ENCODE results near the gene ACR. TPM values are rescaled to one million over a fixed set of nuclear protein-coding genes. Genes with fewer than 3 reads are reported as not detected.

ACR gene
- total RNA-seq, 6 experiments from 2014 or later = 0.34 to 0.84 (median 0.55) TPM; not detected in 1

DNA sequence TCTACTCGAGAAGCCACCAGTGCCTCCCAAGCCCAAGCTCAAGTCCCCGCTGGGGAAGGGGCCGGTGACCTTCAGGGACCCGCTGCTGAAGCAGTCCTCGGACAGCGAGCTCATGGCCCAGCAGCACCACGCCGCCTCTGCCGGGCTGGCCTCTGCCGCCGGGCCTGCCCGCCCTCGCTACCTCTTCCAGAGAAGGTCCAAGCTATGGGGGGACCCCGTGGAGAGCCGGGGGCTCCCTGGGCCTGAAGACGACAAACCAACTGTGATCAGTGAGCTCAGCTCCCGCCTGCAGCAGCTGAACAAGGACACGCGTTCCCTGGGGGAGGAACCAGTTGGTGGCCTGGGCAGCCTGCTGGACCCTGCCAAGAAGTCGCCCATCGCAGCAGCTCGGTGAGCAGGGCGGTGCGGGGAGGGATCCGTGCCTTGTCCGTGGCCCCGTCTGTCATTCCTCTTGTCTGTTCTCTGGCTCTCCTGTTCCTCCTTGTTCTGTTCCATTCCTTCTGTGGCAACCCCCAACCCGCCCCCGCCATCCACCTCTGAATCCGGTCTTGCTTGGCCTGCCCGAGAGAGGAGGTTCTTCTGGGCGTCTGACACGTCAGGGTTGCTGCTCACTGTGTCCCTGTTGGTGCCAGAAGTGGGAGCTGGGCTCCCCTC is 15.8 kb upstream of the ACR start:
- H3K27ac ChIP-seq = no peak overlapping the region
- intact Hi-C loops (cut with DNase I) = no loop called here
- no peaks in the 10 kb centered on the region for H3K27me3 ChIP-seq
- WGBS (ENCODE audit: insufficient coverage, low coverage, low lambda C conversion rate, missing lambda C conversion rate) = 92% methylated on average over 16 of the region's 33 CpGs
- DNase-seq (no peak), ATAC-seq (no peak)
- no peaks in the 10 kb centered on the region for H3K9me3 ChIP-seq
- no peak overlapping the region for H3K4me3 ChIP-seq
- no peak for TF ChIP-seq POLR2A (IDR thresholded peaks at IDR 0.05)
- TF ChIP-seq, protein P1, sequence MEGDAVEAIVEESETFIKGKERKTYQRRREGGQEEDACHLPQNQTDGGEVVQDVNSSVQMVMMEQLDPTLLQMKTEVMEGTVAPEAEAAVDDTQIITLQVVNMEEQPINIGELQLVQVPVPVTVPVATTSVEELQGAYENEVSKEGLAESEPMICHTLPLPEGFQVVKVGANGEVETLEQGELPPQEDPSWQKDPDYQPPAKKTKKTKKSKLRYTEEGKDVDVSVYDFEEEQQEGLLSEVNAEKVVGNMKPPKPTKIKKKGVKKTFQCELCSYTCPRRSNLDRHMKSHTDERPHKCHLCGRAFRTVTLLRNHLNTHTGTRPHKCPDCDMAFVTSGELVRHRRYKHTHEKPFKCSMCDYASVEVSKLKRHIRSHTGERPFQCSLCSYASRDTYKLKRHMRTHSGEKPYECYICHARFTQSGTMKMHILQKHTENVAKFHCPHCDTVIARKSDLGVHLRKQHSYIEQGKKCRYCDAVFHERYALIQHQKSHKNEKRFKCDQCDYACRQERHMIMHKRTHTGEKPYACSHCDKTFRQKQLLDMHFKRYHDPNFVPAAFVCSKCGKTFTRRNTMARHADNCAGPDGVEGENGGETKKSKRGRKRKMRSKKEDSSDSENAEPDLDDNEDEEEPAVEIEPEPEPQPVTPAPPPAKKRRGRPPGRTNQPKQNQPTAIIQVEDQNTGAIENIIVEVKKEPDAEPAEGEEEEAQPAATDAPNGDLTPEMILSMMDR (IDR thresholded peaks at IDR 0.05) = no peak
- H3K36me3 ChIP-seq = peaks cover 0 to 20% (median 3%) of the 10 kb centered on the region in 4 donors
- no peaks in the 10 kb centered on the region for H3K4me1 ChIP-seq

DNA sequence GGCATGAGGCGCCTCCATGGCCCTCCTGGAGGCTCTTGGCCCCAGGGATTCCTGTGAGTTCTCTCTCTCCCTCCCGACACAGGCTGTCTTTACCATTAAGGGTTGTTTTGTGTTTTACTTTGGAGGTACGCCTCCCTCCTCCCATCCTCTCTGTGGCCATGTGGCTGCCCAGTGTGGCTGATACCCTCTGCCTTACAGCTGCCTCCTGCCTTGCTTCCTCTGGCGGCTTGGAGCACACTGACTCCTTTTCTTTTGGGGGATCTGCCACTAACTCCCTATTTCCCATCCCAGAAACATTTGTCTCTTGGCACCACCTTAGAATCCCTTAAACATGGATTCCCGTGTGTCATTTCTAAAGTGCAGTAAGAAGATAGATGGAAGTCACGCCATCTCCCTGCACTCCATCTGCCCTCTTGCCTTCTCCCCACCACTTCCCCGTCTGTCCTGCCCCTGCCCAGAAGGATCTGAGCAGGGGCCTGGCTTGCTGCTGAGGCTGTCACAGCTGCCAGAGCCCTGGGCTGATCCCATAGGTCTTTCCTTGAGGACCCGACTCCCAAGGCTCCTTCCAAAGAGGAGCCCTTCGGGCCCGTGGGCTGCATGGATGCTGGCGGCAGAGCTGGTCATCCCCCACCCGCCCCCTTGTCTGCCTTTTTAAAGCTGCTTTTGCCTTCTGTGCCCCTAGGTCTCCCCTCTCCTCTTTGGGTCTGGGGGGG is 15.1 kb upstream of the ACR start:
- no peak overlapping the region for H3K4me3 ChIP-seq
- WGBS (ENCODE audit: insufficient coverage, low coverage, low lambda C conversion rate, missing lambda C conversion rate) = 80% methylated on average over 7 of the region's 12 CpGs
- H3K4me1 ChIP-seq = no peaks in the 10 kb centered on the region
- TF ChIP-seq, protein P1 (IDR thresholded peaks at IDR 0.05) = no peak
- no peak for TF ChIP-seq POLR2A (IDR thresholded peaks at IDR 0.05)
- peaks cover 0 to 20% (median 3%) of the 10 kb centered on the region in 4 donors for H3K36me3 ChIP-seq
- H3K9me3 ChIP-seq = no peaks in the 10 kb centered on the region
- no peaks in the 10 kb centered on the region for H3K27me3 ChIP-seq
- no peak for DNase-seq
- no peak overlapping the region for H3K27ac ChIP-seq
- ATAC-seq = no peak
- intact Hi-C loops (cut with DNase I) = no loop called here

DNA sequence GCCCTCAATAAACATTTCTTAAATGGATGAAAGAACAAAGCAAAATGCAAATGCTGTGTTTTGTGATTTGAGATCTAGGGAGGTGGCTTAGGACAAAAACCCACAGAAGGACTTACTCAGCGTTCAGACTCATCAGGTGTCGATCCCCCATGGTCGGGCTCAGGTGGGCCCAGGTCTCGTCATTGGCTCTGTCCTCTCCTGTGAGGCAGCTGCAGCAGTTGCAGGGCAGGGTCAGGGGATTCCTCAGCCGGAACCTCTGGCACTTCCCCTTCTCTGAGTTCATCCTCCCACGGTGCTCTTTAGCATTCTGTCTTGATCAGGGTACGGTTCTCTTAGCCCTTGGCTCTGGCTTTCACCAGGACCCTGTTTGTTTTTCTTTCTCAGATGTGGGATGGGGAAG is 14.0 kb upstream of the ACR start:
- no peak for TF ChIP-seq POLR2A (IDR thresholded peaks at IDR 0.05)
- TF ChIP-seq, protein P1 (IDR thresholded peaks at IDR 0.05) = no peak
- Histone ChIP-seq H3K9me3 (no peaks in the 10 kb centered on the region), H3K27me3 (no peaks in the 10 kb centered on the region), H3K4me1 (no peaks in the 10 kb centered on the region), H3K27ac (no peak overlapping the region), H3K4me3 (no peak overlapping the region), H3K36me3 (peaks cover 0 to 20% (median 3%) of the 10 kb centered on the region in 4 donors)
- intact Hi-C loops (cut with DNase I) = no loop called here
- ATAC-seq (no peak), DNase-seq (no peak)
- WGBS (ENCODE audit: insufficient coverage, low coverage, low lambda C conversion rate, missing lambda C conversion rate) = 80% methylated on average over 1 of the region's 7 CpGs

DNA sequence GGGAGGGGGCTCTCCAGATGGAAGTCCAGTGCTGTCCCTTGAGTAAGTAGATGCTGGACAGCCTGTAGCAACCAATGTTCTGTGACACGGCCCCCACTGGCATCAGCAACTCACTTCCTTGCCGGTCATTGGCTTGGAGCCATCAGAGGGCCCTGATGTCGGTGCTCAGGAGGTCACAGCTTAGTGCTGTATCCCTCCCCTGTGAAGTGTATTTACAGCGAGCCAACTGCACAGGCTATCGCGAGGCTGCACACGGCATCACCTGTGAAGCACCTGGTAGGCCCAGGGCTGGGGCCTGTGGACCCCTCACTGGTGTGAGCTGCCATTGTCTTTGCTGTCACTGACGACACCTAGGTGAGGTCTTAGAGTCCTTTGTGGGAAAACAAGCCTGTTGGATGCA is 13.4 kb upstream of the ACR start:
- no peaks in the 10 kb centered on the region for H3K27me3 ChIP-seq
- no peak overlapping the region for H3K27ac ChIP-seq
- ATAC-seq (no peak), DNase-seq (peak in 1 of 3 donors; percentile 36)
- H3K4me3 ChIP-seq = no peak overlapping the region
- H3K36me3 ChIP-seq = peaks cover 0 to 20% (median 3%) of the 10 kb centered on the region in 4 donors
- intact Hi-C loops (cut with DNase I) = no loop called here
- H3K4me1 ChIP-seq = no peaks in the 10 kb centered on the region
- H3K9me3 ChIP-seq = no peaks in the 10 kb centered on the region
- WGBS (ENCODE audit: insufficient coverage, low coverage, low lambda C conversion rate, missing lambda C conversion rate) = 93% methylated on average over 5 of the region's 8 CpGs
- TF ChIP-seq, protein P1 (IDR thresholded peaks at IDR 0.05) = no peak
- TF ChIP-seq POLR2A (IDR thresholded peaks at IDR 0.05) = no peak

All from right lobe of liver (tissue), 6 donors.